CMK (cell line): Measurements from ENCODE around the gene PEX6.

ENCODE experiments used
- DNase-seq: peaks from one replicate; pipeline ENCODE4 v3.0.0-alpha.2; 2010; ENCODE audit warnings: low read depth

The PEX6 gene, protein sequence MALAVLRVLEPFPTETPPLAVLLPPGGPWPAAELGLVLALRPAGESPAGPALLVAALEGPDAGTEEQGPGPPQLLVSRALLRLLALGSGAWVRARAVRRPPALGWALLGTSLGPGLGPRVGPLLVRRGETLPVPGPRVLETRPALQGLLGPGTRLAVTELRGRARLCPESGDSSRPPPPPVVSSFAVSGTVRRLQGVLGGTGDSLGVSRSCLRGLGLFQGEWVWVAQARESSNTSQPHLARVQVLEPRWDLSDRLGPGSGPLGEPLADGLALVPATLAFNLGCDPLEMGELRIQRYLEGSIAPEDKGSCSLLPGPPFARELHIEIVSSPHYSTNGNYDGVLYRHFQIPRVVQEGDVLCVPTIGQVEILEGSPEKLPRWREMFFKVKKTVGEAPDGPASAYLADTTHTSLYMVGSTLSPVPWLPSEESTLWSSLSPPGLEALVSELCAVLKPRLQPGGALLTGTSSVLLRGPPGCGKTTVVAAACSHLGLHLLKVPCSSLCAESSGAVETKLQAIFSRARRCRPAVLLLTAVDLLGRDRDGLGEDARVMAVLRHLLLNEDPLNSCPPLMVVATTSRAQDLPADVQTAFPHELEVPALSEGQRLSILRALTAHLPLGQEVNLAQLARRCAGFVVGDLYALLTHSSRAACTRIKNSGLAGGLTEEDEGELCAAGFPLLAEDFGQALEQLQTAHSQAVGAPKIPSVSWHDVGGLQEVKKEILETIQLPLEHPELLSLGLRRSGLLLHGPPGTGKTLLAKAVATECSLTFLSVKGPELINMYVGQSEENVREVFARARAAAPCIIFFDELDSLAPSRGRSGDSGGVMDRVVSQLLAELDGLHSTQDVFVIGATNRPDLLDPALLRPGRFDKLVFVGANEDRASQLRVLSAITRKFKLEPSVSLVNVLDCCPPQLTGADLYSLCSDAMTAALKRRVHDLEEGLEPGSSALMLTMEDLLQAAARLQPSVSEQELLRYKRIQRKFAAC

DNA sequence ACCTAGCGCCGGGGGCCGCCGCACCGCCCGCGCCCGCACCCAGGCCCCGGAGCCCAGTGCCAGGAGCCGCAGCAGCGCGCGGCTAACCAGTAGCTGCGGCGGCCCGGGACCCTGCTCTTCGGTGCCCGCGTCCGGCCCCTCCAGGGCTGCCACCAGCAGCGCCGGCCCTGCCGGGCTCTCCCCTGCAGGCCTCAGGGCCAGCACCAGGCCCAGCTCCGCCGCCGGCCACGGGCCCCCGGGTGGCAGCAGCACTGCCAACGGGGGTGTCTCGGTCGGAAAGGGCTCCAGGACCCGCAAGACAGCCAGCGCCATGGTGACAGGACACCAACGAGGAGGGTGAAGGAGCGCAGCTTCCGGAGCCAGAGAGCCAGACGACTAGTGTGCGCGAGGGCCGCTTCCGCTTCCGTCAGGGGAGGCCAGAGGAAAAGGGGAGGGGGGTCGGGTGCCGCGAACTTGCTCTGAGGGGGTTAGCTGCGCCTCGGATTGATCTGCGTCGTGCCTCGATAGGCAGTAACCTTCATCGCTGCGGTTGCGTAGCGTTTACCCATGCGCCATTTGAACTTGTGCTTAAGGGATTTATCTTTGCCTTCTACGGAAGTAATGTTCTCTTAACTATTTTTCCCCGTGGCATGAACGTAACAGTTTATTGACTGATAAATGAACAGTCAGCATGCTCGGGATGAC is at the start of gene PEX6:
PEX6 (minus strand) TSS at position 343 of the 684 bp plus-strand sequence; CDS start at position 312, 31 bp downstream.
- peak; percentile 89 for DNase-seq

DNA sequence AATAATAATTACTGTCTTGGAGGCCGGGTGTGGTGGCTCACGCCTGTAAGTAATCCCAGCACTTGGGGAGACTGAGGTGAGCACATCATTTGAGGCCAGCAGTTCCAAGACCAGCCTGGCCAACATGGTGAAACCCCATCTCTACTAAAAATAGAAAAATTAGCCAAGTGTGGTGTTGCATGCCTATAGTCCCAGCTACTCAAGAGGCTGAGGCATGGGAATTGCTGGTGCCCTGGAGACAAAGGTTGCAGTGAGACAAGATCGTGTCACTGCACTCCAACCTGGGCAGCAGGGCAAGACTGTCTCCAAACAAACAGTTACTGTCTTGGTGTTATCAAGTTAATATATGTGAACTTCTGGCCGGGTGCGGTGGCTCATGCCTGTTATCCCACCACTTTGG is 47.4 kb upstream of the PEX6 start:
- no peak for DNase-seq

- no peak for DNase-seq
These were observed 45.5 kb upstream of the PEX6 start for GRCh38 chr6:43024436-43024835.

DNA sequence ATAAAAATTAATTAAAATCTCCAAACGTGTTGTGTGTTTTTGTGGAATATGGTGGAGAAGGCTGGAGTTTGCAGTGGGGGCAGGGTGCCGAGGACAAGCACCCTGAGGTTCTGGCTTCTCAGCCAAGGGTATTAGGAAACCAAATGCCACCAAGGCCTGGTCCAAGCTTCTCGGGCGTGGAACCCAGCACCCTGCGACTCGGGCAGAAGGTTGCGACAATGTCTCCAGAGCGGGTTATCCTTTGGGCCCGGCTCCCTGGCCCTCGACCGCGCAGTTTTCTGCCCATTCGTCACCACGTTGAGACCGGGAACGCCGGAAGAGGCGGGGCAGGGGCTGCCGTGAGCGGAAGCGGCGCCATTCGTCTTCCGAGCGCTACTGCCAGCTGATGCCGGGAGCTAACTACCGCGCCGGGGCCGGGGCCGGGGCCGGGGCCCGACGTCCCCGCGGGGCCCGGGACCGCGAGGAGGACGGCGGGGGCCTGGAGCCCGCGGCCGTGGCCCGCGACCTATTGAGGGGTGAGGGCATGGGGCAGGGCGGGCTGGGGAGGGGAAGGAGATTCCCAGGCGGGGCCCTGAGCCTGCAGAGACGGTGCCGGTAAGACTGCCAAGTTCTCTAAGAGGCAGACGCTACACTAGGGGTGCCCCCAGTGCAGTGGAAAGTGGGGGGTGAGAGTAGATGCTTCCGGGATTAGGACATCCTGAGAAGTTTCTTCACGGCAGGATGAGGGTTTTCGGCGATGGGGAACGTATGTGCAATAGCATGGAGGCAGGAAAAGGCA is 42.5 kb upstream of the PEX6 start, which contains the start of gene RRP36:
RRP36 (plus strand) TSS at position 354 of the 778 bp plus-strand sequence; CDS start at position 386, 32 bp downstream.
- no peak for DNase-seq

DNA sequence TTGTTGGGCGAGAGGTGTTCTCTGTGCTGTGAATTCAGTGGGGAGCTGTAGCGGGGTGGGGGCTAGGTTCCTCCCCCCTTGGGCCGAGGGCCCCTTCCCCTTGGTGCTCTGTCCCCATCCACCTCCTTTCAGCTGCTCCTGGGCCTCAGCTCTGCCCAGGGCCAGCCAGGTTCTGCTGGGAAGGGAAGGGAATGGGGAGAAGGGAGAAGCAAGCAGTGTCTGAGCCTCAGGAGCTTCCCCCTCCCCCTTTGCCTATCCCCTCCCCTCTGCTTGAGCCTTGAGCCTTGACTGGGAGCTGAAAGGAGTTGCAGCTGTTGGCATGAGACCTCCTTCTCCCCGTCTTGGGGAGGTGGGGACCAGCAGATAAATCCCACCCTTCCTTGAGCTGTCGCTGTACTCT is 41.9 kb upstream of the PEX6 start:
- no peak for DNase-seq

- DNase-seq = no peak
These were observed 41.2 kb upstream of the PEX6 start for GRCh38 chr6:43020052-43020705.

DNA sequence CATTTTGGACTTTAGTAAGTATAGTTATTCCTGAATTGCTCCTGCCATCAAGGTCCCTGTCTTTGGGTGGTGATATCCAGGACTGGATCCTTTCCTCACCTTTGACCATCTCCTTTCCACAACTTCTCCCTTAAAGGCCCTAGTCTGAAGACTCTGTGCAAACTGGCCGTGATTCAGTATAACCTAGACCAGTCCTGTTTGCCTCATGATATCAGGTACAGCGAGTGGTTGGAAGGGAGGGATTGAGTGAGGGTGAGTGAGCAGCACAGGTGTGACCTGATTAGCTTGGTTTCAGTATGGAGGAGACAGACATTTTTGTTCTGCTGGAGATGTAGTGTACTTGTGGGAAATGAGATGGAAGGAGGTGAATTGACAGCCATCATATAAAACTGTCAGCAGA is 40.2 kb upstream of the PEX6 start:
- DNase-seq = no peak

DNA sequence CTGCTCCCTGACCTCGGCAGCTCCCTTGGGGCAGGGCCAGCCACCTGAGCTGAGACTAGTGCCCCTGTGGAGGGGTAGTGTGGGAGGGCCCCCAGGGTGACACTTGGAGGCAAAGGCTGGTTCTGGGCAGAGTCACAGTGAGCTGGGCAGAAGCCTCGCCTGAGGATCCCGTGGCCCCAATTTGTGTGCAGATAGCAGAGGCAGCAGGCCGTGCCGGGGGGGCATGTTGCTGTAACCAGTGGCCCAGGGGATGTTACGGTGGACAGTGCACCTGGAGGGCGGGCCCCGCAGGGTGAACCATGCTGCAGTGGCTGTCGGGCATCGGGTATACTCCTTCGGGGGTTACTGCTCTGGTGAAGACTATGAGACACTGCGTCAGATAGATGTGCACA is 38.0 kb upstream of the PEX6 start:
- no peak for DNase-seq

DNA sequence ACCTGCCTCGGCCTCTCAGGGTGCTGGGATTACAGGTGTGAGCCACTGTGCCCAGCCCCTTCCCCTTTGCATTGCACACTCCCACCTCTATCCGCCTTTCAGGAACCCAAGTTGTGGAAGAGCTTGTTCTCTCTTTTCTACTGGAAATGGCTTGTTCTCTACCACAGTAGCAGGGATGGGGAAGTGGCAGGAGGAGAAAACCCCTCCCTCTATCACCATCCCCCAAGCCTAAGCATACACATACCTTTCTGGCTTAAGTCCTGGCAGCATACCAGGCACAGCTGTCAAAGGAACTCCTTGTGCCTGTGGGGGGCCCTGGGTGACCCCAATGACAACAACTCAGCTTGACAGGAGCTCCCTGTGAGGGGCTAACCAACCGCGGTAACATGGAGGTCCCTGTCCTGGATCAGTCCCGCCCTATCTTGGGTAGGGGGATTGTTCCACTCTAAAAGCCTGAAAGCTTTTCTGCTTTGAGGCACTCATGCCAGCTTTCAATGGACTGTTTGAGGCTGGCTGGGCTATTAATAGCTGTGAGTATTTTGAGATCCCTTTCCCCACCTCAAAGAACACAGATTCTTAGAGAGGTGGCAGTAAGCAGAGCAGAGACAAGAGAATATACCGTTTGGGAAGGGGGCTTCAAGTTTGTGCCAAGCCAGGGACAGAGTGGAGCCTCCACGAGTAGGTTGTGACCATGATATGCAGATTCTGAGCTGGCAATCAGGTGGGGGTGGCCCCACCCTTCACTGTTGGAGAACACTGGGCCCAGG is 37.4 kb upstream of the PEX6 start:
- no peak for DNase-seq

DNA sequence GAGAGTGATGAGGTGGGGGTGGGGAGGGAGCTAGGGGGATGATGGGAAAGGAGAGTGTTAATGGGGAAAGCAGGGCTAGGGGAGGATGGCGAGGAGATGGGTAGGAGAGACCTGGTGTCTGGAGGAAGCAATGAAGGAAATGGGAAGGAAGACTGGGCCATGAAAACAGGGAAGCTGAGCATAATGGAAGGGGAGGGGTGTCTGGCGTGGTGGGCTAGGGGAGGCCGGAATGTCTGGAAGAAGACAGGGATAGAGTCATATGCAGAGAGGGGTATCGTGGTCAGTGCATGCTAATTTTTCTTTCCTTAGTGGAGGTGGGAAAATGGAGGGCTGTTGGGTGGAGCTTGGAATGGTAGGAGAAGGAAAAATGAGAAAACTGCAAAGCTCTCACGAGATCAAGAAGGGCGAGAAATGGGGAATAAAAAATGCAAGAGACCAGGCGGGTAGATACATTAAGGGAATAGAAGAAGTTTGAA is 35.5 kb upstream of the PEX6 start:
- no peak for DNase-seq

- peak; percentile 100 for DNase-seq
These were observed 35.0 kb upstream of the PEX6 start, which contains the start of the genes KLHDC3 and MEA1 for GRCh38 chr6:43013843-43014433. TSS of gene KLHDC3 (plus strand) at chr6:43014249. CDS start at chr6:43017193, 2,944 bp downstream. TSS of gene MEA1 (minus strand) at chr6:43013946. CDS start at chr6:43013813, 133 bp downstream.

- DNase-seq = peak; percentile 78
These were observed 34.3 kb upstream of the PEX6 start for GRCh38 chr6:43013097-43013842.

GRCh38 chr6:43012364-43012763 is 33.4 kb upstream of the PEX6 start:
- no peak for DNase-seq

GRCh38 chr6:43011207-43011606 is 32.2 kb upstream of the PEX6 start:
- DNase-seq = no peak

- DNase-seq = no peak
These were observed 30.1 kb upstream of the PEX6 start for GRCh38 chr6:43009124-43009523.

- no peak for DNase-seq
These were observed 28.1 kb upstream of the PEX6 start for GRCh38 chr6:43007126-43007525.

DNA sequence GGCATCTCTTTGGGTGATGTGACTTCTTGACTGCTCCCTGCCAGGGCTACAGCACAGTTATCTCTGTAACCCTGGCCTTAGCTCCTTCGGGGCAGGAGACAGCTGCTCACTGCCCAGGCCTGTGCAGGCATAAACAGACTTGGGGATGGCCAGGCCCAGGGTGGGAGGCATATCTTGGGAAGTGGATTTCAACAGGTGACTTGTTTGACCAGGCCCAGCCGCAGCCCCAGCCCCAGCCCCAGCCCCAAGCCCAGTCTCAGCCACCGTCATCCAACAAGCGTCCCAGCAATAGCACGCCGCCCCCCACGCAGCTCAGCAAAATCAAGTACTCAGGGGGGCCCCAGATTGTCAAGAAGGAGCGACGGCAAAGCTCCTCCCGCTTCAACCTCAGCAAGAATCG is 27.3 kb upstream of the PEX6 start:
- DNase-seq = no peak

DNA sequence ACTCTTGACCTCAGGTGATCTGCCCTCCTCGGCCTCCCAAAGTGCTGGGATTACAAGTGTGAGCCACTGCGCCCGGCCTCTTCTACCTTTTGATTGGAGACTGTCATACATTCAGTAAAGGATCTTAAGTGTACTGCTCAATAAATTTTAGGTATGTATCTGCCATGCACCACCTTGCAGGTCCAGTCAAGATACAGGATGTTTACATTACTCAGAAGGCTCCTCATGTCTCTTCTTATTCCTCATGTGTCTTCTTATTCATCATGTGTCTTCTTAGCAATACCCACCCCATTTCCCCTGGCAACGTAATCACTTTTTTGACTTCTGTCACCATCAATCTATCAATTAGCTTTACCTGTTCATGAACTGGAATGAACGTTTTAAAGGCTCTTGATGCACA is 26.9 kb upstream of the PEX6 start:
- DNase-seq = no peak

- DNase-seq = no peak
These were observed 22.9 kb upstream of the PEX6 start for GRCh38 chr6:43001843-43002242.
